A549 (cell line): ENCODE measurements around the gene CERKL.

Experiments
- CBX2 ChIP-seq: fragments of 200-600 bp; sonication (generic); IDR thresholded peaks from 2 replicates; pipeline ENCODE4 v1.6.1; 2016; ENCODE audit warnings: low read depth, mild to moderate bottlenecking, borderline replicate concordance
- JUN ChIP-seq, 2 experiments: fragments of >200 bp; sonication (Bioruptor Twin); formaldehyde crosslinking; IDR thresholded peaks; 2 replicates in 1 of 2; 3 replicates in 1 of 2; pipeline ENCODE4 v1.6.1; 2016 to 2017
- POLR2A ChIP-seq: IDR thresholded peaks from 2 replicates; pipeline ENCODE4 v1.6.1; 2012; ENCODE audit warnings: mild to moderate bottlenecking, low read length
- SMC3 ChIP-seq: fragments of >200 bp; sonication (Bioruptor Twin); formaldehyde crosslinking; IDR thresholded peaks from 3 replicates; pipeline ENCODE4 v1.6.1; 2018; ENCODE audit warnings: inconsistent platforms
- SREBF2 ChIP-seq: fragments of 450-650 bp; IDR thresholded peaks from 2 replicates; pipeline ENCODE4 v1.6.1; 2014; ENCODE audit warnings: mild to moderate bottlenecking, moderate library complexity

DNA sequence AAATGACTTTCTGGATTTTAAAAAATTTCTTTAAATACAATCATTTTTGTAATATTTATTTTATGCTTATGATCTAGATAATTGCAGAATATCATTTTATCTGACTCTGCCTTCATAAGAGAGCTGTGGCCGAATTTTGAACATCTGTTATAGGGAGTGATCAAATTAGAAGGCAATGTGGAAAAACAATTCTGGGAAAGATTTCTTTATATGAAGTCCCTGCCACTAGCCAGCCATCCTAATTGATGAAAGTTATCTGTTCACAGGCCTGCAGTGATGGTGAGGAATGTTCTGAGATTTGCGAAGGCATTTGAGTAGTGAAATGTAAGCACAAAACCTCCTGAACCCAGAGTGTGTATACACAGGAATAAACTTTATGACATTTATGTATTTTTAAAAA, 120.2 kb downstream of the CERKL start:
- TF ChIP-seq POLR2A (no peak), SMC3 (no peak), JUN (IDR thresholded peaks at IDR 0.05) (no peak), CBX2 (no peak), SREBF2 (no peak)
